ENCODE data around the gene SLC39A11. TPM values are rescaled to one million over a fixed set of nuclear protein-coding genes. Genes with fewer than 3 reads are reported as not detected.

SLC39A11 gene
- total RNA-seq, 1 experiment from 2014 or later: 46.4 TPM

GRCh38 chr17:72660274-72661115 lies 432.0 kb downstream of the SLC39A11 start:
- Histone ChIP-seq H3K79me2 (ENCODE audit: insufficient read depth, low read length) (peaks cover 4% of the 10 kb centered on the region; the same call in 1 of the 2 replicates), H3K9ac (ENCODE audit: low read length) (peak overlapping the region; percentile 65), H4K20me1 (ENCODE audit: insufficient read depth) (no peaks in the 10 kb centered on the region), H3K27me3 (ENCODE audit: insufficient read depth, low read length) (no peaks in the 10 kb centered on the region), H3K9me2 (ENCODE audit: insufficient read depth) (no peaks in the 10 kb centered on the region), H3K4me1 (ENCODE audit: control insufficient read depth in 1 of 2, insufficient read depth in 2 of 2, low read length in 2 of 2) (peaks cover 51 to 71% of the 10 kb centered on the region in 2 experiments), H3K9me3 (ENCODE audit: control insufficient read depth in 1 of 2, insufficient read depth in 1 of 2, low read depth in 1 of 2, low read length in 2 of 2) (peaks cover 0 to 10% of the 10 kb centered on the region in 2 experiments; a peak in 1 of 4 replicates), H3K36me3 (ENCODE audit: control insufficient read depth in 1 of 2, insufficient read depth in 2 of 2, low read length in 2 of 2) (no peaks in the 10 kb centered on the region), H3K4me3 (replicated peaks in 1 of 2; ENCODE audit: low read depth in 1 of 2, low read length in 2 of 2) (peak overlapping the region in 1 of 2 experiments; percentile 39; a peak in 2 of 4 replicates), H3K27ac (ENCODE audit: low read depth, low read length) (peak overlapping the region; percentile 82), H3K4me2 (ENCODE audit: low read length) (peak overlapping the region; percentile 73), H2AFZ (ENCODE audit: low read depth, low read length, poor library complexity, severe bottlenecking) (no peak overlapping the region)
- POLR2A ChIA-PET: interaction anchor here (0.5 to 4.0 kb wide), 9 partner anchors 11 to 72 kb away, joined by 3 to 21 read pairs (median 4); no protein-coding TSS in a partner anchor
- ATAC-seq: no peak
- intact Hi-C loops (cut with micrococcal nuclease): loop anchor here (1.0 kb wide), 3 partner anchors 51 to 100 kb away; no protein-coding TSS in a partner anchor
- CTCF ChIA-PET: interaction anchor here (0.8 to 3.6 kb wide), 7 partner anchors 9 to 103 kb away, joined by 3 to 22 read pairs (median 5); no protein-coding TSS in a partner anchor
- DNase-seq (ENCODE audit: low read depth, low spot score): no peak
- RAD21 ChIA-PET (ENCODE audit: low non-redundant PET in 1 of 2, low total read pairs in 2 of 2, uncharacterized antibody in 2 of 2, unreplicated experiment in 2 of 2): interaction anchor here (0.9 to 1.9 kb wide), 6 partner anchors 21 to 104 kb away, joined by 4 to 8 read pairs (median 4); no protein-coding TSS in a partner anchor
- BruUV-seq (replicated peaks): no TSS peak
- TF ChIP-seq FOSL1 (IDR thresholded peaks at IDR 0.05; ENCODE audit: low read depth) (no peak), ZNF274 (IDR thresholded peaks at IDR 0.05; ENCODE audit: low read depth, low read length) (no peak), POLR2AphosphoS5 (IDR thresholded peaks at IDR 0.05; ENCODE audit: low read depth, low read length) (no peak)

DNA sequence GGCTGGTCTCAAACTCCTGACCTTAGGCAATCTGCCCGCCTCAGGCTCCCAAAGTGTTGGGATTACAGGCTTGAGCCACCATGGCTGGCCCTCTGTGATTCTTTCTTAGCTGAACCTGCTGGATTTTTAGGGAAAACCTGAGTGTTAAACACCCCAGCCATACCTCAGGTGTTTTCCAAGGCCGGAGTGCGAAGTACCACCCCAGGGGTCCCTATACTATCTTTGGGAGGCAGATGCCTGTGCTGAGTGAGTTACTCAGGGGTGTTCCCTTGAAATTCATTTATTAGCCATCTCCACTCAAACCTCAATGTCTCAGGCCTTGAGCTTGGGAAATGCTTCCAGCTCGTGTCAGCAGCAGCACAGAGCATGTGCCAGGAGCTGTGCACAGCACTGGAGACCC lies 432.7 kb downstream of the SLC39A11 start:
- intact Hi-C loops (cut with micrococcal nuclease): no loop called here
- peaks cover 0 to 10% of the 10 kb centered on the region in 2 experiments; a peak in 1 of 4 replicates for H3K9me3 ChIP-seq (ENCODE audit: control insufficient read depth in 1 of 2, insufficient read depth in 1 of 2, low read depth in 1 of 2, low read length in 2 of 2)

More for the DNA sequence above, 432.7 kb downstream of the SLC39A11 start:
- H3K9me2 ChIP-seq (ENCODE audit: insufficient read depth): no peaks in the 10 kb centered on the region
- peaks cover 4% of the 10 kb centered on the region; the same call in 1 of the 2 replicates for H3K79me2 ChIP-seq (ENCODE audit: insufficient read depth, low read length)
- H3K27me3 ChIP-seq (ENCODE audit: insufficient read depth, low read length): no peaks in the 10 kb centered on the region
- TF ChIP-seq POLR2AphosphoS5 (IDR thresholded peaks at IDR 0.05; ENCODE audit: low read depth, low read length) (no peak), REST (IDR thresholded peaks at IDR 0.05; ENCODE audit: low read depth) (no peak), RAD21 (IDR thresholded peaks at IDR 0.05; ENCODE audit: low read depth) (no peak)
- ATAC-seq (no peak), DNase-seq (ENCODE audit: low read depth, low spot score) (no peak)
- H2AFZ ChIP-seq (ENCODE audit: low read depth, low read length, poor library complexity, severe bottlenecking): no peak overlapping the region
- no peak overlapping the region for H3K4me2 ChIP-seq (ENCODE audit: low read length)
- H4K20me1 ChIP-seq (ENCODE audit: insufficient read depth): no peaks in the 10 kb centered on the region
- BruUV-seq (replicated peaks): no TSS peak
- CTCF ChIA-PET: interaction anchor here (1.0 to 3.6 kb wide), 5 partner anchors 12 to 103 kb away, joined by 3 to 22 read pairs (median 7); no protein-coding TSS in a partner anchor
- H3K27ac ChIP-seq (ENCODE audit: low read depth, low read length): no peak overlapping the region
- H3K4me1 ChIP-seq (ENCODE audit: control insufficient read depth in 1 of 2, insufficient read depth in 2 of 2, low read length in 2 of 2): peaks cover 51 to 74% of the 10 kb centered on the region in 2 experiments
- peak overlapping the region; percentile 5; the same call in 1 of the 2 replicates for H3K9ac ChIP-seq (ENCODE audit: low read length)
- no peaks in the 10 kb centered on the region for H3K36me3 ChIP-seq (ENCODE audit: control insufficient read depth in 1 of 2, insufficient read depth in 2 of 2, low read length in 2 of 2)
- RAD21 ChIA-PET (ENCODE audit: low non-redundant PET in 1 of 2, low total read pairs in 2 of 2, uncharacterized antibody in 2 of 2, unreplicated experiment in 2 of 2): interaction anchor here (0.7 to 1.9 kb wide), 3 partner anchors 58 to 103 kb away, joined by 4 to 6 read pairs (median 5); no protein-coding TSS in a partner anchor
- POLR2A ChIA-PET: interaction anchor here (0.9 to 4.0 kb wide), 5 partner anchors 22 to 71 kb away, joined by 3 to 21 read pairs (median 12); no protein-coding TSS in a partner anchor
- H3K4me3 ChIP-seq (replicated peaks in 1 of 2; ENCODE audit: low read depth in 1 of 2, low read length in 2 of 2): no peak overlapping the region
